NOMO-1 treated with DMSO at 0.1 percent for 48 hours (cell line): ENCODE results near the gene ANTKMT.
A peak's percentile ranks its signal among the peaks of the same experiment; 100 is the strongest.

Experiments used
- DNase-seq: peaks from one replicate; lab custom pipeline; 2025; ENCODE audit not compliant: unreplicated experiment; lab: John Stamatoyannopoulos, UW

The ANTKMT gene

GRCh38 chr16:695355-696089 lies 25.4 kb upstream of the ANTKMT start:
- peak; percentile 44 for DNase-seq

GRCh38 chr16:698911-699671 lies 21.9 kb upstream of the ANTKMT start:
- no peak for DNase-seq

GRCh38 chr16:700684-701584 lies 20.0 kb upstream of the ANTKMT start:
- no peak for DNase-seq

GRCh38 chr16:702341-702740 lies 18.6 kb upstream of the ANTKMT start:
- no peak for DNase-seq

GRCh38 chr16:703406-703805 lies 17.5 kb upstream of the ANTKMT start:
- DNase-seq, result no peak

- no peak for DNase-seq
These were observed 16.9 kb upstream of the ANTKMT start for GRCh38 chr16:704047-704446.

- no peak for DNase-seq
These were observed 16.2 kb upstream of the ANTKMT start for GRCh38 chr16:704552-705380.

- DNase-seq, result no peak
These were observed 15.3 kb upstream of the ANTKMT start, which contains the start of gene FBXL16 for GRCh38 chr16:705431-706188. FBXL16 (minus strand) TSS chr16:705801; CDS start chr16:697405, 8,396 bp downstream.

- DNase-seq, result no peak
These were observed 14.5 kb upstream of the ANTKMT start for GRCh38 chr16:706189-707061.

- no peak for DNase-seq
These were observed 13.8 kb upstream of the ANTKMT start for GRCh38 chr16:707062-707538.

- no peak for DNase-seq
These were observed 12.9 kb upstream of the ANTKMT start for GRCh38 chr16:708019-708418.

GRCh38 chr16:708959-709358 lies 12.0 kb upstream of the ANTKMT start:
- no peak for DNase-seq

GRCh38 chr16:709566-710499 lies 11.1 kb upstream of the ANTKMT start:
- no peak for DNase-seq

GRCh38 chr16:710500-711075 lies 10.4 kb upstream of the ANTKMT start:
- DNase-seq, result no peak

GRCh38 chr16:711084-711483 lies 9.9 kb upstream of the ANTKMT start:
- no peak for DNase-seq

- DNase-seq, result peak; percentile 53
These were observed 9.2 kb upstream of the ANTKMT start for GRCh38 chr16:711548-712320.
